AG09319 (cell line): ENCODE results near the gene TMEM108.

Experiments used
- DNase-seq: peaks from one replicate; pipeline ENCODE4 v3.0.0-alpha.2; 2010; ENCODE audit warnings: low read depth; ENCODE audit errors: extremely low read depth
- TF ChIP-seq, protein P1 (sequence below): IDR thresholded peaks from 2 replicates; pipeline ENCODE4 v1.5.1; 2011; ENCODE audit warnings: low read depth, mild to moderate bottlenecking, inconsistent platforms, low read length, moderate library complexity

The TMEM108 gene

GRCh38 chr3:133379926-133380325 is 341.7 kb downstream of the TMEM108 start:
- no peak for DNase-seq
- TF ChIP-seq, protein P1, sequence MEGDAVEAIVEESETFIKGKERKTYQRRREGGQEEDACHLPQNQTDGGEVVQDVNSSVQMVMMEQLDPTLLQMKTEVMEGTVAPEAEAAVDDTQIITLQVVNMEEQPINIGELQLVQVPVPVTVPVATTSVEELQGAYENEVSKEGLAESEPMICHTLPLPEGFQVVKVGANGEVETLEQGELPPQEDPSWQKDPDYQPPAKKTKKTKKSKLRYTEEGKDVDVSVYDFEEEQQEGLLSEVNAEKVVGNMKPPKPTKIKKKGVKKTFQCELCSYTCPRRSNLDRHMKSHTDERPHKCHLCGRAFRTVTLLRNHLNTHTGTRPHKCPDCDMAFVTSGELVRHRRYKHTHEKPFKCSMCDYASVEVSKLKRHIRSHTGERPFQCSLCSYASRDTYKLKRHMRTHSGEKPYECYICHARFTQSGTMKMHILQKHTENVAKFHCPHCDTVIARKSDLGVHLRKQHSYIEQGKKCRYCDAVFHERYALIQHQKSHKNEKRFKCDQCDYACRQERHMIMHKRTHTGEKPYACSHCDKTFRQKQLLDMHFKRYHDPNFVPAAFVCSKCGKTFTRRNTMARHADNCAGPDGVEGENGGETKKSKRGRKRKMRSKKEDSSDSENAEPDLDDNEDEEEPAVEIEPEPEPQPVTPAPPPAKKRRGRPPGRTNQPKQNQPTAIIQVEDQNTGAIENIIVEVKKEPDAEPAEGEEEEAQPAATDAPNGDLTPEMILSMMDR, result no peak

GRCh38 chr3:133380481-133381225 is 342.5 kb downstream of the TMEM108 start:
- TF ChIP-seq, protein P1, result no peak
- DNase-seq, result no peak

GRCh38 chr3:133381346-133382109 is 343.3 kb downstream of the TMEM108 start:
- TF ChIP-seq, protein P1, result no peak
- DNase-seq, result no peak

DNA sequence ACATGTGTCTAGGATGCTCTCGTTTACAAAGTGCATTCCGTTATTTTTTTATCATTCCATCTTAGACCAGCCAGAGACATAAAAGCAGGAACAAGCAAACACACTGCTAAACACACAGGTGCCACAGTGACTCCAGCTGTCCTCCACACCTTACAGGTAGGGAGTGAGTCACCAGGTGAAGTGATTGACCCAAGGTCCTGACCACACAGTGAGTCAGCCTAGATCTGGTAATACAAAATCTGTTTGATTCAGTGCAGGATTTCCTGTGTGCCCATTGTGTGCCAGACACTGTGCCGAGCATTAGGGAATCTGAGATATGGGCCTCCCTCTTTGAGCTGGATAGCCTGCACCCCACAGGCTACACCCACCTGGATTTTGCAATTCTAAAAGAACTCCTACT is 345.0 kb downstream of the TMEM108 start:
- no peak for DNase-seq
- TF ChIP-seq, protein P1, result no peak

DNA sequence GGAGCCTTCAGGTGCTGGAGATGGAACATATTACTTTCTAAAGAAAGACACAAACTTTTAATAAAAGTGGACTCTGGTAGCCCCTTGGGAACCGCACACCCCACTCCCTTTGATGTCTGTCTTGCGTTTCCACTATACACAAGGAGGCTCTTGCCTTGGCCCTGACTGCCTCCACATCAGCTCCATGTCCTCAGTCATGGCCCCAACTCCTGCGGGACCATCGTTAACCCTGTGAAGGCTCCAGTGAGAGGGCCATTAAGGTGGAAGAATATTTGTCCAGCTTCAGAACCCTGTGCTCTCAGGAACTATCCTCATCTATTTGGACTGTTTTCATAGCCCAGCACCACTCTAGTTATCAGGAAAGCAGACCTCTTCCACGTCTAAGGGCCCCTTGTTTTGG is 345.6 kb downstream of the TMEM108 start:
- no peak for DNase-seq
- TF ChIP-seq, protein P1, result no peak

DNA sequence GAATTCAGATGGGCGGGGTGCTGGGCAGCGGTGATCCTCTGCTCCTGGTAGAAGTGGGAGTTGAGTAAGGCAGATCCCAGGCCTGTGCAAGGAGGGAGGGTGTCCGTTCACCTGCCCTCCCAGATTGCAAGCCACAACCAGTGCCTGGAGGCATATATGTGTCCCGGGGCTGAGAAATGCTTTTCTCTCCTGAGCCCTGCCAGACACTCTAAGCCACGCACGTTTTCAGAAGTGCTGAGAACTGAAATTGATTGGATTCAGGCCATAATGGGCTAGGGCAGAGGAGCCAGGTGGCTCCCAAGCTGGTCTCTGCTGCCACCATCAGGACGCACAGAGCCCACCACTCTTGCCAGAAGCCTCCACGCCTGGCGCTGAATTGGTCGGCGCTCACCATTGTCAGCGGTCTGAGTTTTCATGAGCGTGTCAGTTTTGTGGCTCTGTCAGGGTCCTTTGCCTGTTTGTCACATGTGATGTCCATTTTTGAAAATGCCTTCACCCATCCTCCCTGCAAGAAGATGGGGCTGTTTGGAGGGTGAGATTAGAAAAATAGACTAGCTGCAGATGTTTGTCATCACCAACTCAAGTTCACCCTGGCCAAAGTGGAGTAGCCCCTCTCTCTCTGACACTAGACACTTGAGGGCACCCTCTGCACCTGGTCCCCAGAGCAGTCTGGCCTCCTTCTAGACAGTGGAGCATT is 346.3 kb downstream of the TMEM108 start:
- TF ChIP-seq, protein P1, result peak; percentile 64
- DNase-seq, result peak; percentile 7

- no peak for DNase-seq
- TF ChIP-seq, protein P1, result no peak
These were observed 348.7 kb downstream of the TMEM108 start for GRCh38 chr3:133386876-133387275.
